ENCODE measurements around the gene UTY. TPM values are rescaled to one million over a fixed set of nuclear protein-coding genes. Genes with fewer than 3 reads are reported as not detected.

Gene UTY
- total and polyA plus RNA-seq, 7 donors: 2.3 to 42.1 (median 18.6) TPM; not detected in 3

- intact Hi-C loops (cut with DNase I): no loop called here
- Histone ChIP-seq H3K27me3 (no peaks in the 10 kb centered on the region), H3K36me3 (no peaks in the 10 kb centered on the region), H3K4me1 (peaks cover 0 to 22% (median 2%) of the 10 kb centered on the region in 4 donors), H3K27ac (peak overlapping the region in 1 of 4 donors; percentile 34), H3K9me3 (no peaks in the 10 kb centered on the region), H3K4me3 (no peak overlapping the region)
- TF ChIP-seq POLR2AphosphoS5 (IDR thresholded peaks at IDR 0.05): peak in 2 of 4 donors; percentile 40 to 45
- TF ChIP-seq EP300 (IDR thresholded peaks at IDR 0.05): no peak
- WGBS, 2 donors: 28 to 65% methylated on average over 3 of the region's 3 CpGs
- no peak for DNase-seq
These were observed 245.9 kb downstream of the UTY start for GRCh38 chrY:13233901-13234300.

GRCh38 chrY:13233118-13233517 is 246.7 kb downstream of the UTY start:
- intact Hi-C loops (cut with DNase I): no loop called here
- no peaks in the 10 kb centered on the region for H3K36me3 ChIP-seq
- H3K9me3 ChIP-seq: no peaks in the 10 kb centered on the region
- no peak overlapping the region for H3K4me3 ChIP-seq
- 92 to 93% methylated on average over 1 of the region's 1 CpG for WGBS, 2 donors
- H3K27ac ChIP-seq: peak overlapping the region in 1 of 4 donors; percentile 34
- no peak for DNase-seq
- H3K4me1 ChIP-seq: peaks cover 0 to 22% (median 2%) of the 10 kb centered on the region in 4 donors
- TF ChIP-seq POLR2A (IDR thresholded peaks at IDR 0.05): no peak
- no peak for TF ChIP-seq EP300 (IDR thresholded peaks at IDR 0.05)
- TF ChIP-seq CTCF (IDR thresholded peaks at IDR 0.05): no peak
- TF ChIP-seq POLR2AphosphoS5 (IDR thresholded peaks at IDR 0.05): no peak
- no peaks in the 10 kb centered on the region for H3K27me3 ChIP-seq

DNA sequence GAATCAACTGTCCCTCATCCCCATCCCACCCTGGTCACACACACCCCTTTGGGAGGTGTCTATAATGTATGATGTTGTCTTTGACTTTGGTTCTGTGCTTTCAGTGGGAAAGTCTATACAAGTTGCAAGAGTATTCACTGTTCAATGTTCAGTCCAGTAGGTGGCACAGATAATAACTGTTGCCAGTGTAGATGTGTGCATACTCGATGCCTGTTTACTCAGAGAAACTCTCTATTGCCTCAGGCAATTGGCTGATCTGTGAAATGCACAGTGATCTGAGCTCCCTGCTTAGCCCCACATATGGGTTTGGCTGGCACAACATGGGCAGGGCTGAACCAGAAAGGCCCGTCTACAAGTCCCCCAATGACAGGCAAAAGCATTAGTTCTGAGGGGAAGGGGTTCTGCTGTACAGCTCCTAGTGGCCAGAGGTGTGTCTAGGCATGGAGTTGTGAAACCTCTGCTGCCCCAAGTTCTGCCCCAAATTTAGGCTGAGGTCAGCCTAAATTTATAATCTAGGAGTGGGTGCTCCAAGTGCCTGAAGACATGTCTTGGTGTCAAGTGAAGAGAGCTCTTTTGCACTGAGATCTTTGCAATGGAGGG is 252.4 kb downstream of the UTY start:
- Histone ChIP-seq H3K27me3 (no peaks in the 10 kb centered on the region), H3K9me3 (no peaks in the 10 kb centered on the region), H3K4me1 (no peaks in the 10 kb centered on the region), H3K36me3 (no peaks in the 10 kb centered on the region), H3K27ac (no peak overlapping the region), H3K4me3 (no peak overlapping the region)
- 50 to 74% methylated on average over 2 of the region's 2 CpGs for WGBS, 2 donors
- TF ChIP-seq EP300 (IDR thresholded peaks at IDR 0.05): no peak
- TF ChIP-seq POLR2AphosphoS5 (IDR thresholded peaks at IDR 0.05): no peak
- TF ChIP-seq POLR2A (IDR thresholded peaks at IDR 0.05): no peak
- TF ChIP-seq CTCF (IDR thresholded peaks at IDR 0.05): no peak
- intact Hi-C loops (cut with DNase I): no loop called here
- DNase-seq: no peak

DNA sequence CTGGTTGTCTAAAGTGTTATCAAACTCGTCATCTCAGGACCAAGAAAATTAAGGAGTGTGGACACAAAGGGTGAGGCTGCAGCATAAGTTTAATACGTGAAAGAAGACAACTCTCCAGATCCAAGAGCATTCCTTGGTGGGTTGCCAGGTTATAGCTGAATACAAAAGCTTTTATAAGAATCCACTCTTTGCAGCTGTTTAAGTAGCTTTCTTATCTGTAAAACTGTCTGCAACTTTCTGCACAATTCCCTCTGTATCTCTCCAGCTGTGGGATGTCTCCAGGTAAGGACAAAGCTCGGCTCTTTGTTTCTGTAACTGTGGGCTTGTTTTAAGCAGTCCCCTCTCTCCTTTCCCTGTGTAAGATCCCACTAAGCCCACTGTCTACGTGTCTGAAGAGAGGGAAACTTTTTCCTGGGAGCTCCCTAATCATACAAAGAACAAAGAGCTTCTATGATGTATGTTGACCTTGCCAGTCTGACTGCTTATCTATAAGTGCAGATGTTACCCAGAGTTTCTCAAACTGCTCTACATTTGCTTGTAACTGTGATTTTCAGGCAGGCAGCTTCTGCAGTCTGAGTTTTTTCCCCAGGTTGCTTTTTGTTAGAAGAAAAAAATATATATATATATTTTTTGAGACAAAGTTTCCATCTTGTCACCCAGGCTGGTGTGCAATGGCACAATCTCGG is 268.7 kb downstream of the UTY start:
- no peaks in the 10 kb centered on the region for H3K27me3 ChIP-seq
- TF ChIP-seq POLR2A (IDR thresholded peaks at IDR 0.05) (no peak), EP300 (IDR thresholded peaks at IDR 0.05) (no peak), POLR2AphosphoS5 (IDR thresholded peaks at IDR 0.05) (no peak), CTCF (IDR thresholded peaks at IDR 0.05) (no peak)
- no peaks in the 10 kb centered on the region for H3K36me3 ChIP-seq
- intact Hi-C loops (cut with DNase I): no loop called here
- WGBS, 2 donors: 19 to 60% methylated on average over 5 of the region's 5 CpGs
- no peak overlapping the region for H3K27ac ChIP-seq
- no peak overlapping the region for H3K4me3 ChIP-seq
- H3K4me1 ChIP-seq: no peaks in the 10 kb centered on the region
- H3K9me3 ChIP-seq: no peaks in the 10 kb centered on the region
- DNase-seq: no peak

GRCh38 chrY:13205214-13205613 is 274.6 kb downstream of the UTY start:
- 46 to 77% methylated on average over 1 of the region's 1 CpG for WGBS, 2 donors
- Histone ChIP-seq H3K4me1 (no peaks in the 10 kb centered on the region), H3K9me3 (no peaks in the 10 kb centered on the region), H3K4me3 (no peak overlapping the region), H3K27ac (no peak overlapping the region), H3K36me3 (no peaks in the 10 kb centered on the region), H3K27me3 (no peaks in the 10 kb centered on the region)
- no peak for DNase-seq
- intact Hi-C loops (cut with DNase I): no loop called here
- TF ChIP-seq POLR2A (IDR thresholded peaks at IDR 0.05): no peak
- TF ChIP-seq EP300 (IDR thresholded peaks at IDR 0.05): no peak
- TF ChIP-seq POLR2AphosphoS5 (IDR thresholded peaks at IDR 0.05): no peak
- no peak for TF ChIP-seq CTCF (IDR thresholded peaks at IDR 0.05)

Measured in sigmoid colon (tissue), 7 donors.